Chondrocyte (in vitro differentiated cells): ENCODE data around the gene ATXN7L2. TPM values are rescaled to one million over a fixed set of nuclear protein-coding genes. Genes with fewer than 3 reads are reported as not detected.

Source experiments
- DNase-seq: peaks from one replicate; pipeline ENCODE4 v3.0.0; 2021; ENCODE audit warnings: mixed read lengths, low spot score
- H3K27ac Mint-ChIP-seq: one replicate; pipeline ENCODE4 v1.8.0; 2021; ENCODE audit warnings: mild to moderate bottlenecking, moderate library complexity, mixed read lengths; ENCODE audit not compliant: unreplicated experiment
- H3K27me3 Mint-ChIP-seq: 2 replicates; pipeline ENCODE4 v1.8.0; 2021; ENCODE audit warnings: low read depth, mixed read lengths
- H3K36me3 Mint-ChIP-seq: 2 replicates; pipeline ENCODE4 v1.8.0; 2021; ENCODE audit warnings: low read depth, mixed read lengths
- H3K4me1 Mint-ChIP-seq: 2 replicates; pipeline ENCODE4 v1.8.0; 2021; ENCODE audit warnings: low read depth, mild to moderate bottlenecking, mixed read lengths
- H3K4me3 Mint-ChIP-seq: one replicate; pipeline ENCODE4 v1.8.0; 2021; ENCODE audit warnings: mild to moderate bottlenecking, moderate library complexity, mixed read lengths; ENCODE audit not compliant: unreplicated experiment
- H3K9me3 Mint-ChIP-seq: 2 replicates; pipeline ENCODE4 v1.8.0; 2021; ENCODE audit warnings: low read depth, mixed read lengths
- total RNA-seq: library from RNA; stranded (reverse); gene quantifications from 3 replicates; pipeline ENCODE4 v1.2.1, GENCODE V29; 2021
- TF ChIP-seq, protein P1 (sequence below): fragments of 200-600 bp; sonication (generic); IDR thresholded peaks from 2 replicates; pipeline ENCODE4 v1.5.0; 2021; ENCODE audit warnings: antibody characterized with exemption, mild to moderate bottlenecking, moderate library complexity

Gene ATXN7L2
- total RNA-seq, 1 donor from 2014 or later, result 3.6 TPM

DNA sequence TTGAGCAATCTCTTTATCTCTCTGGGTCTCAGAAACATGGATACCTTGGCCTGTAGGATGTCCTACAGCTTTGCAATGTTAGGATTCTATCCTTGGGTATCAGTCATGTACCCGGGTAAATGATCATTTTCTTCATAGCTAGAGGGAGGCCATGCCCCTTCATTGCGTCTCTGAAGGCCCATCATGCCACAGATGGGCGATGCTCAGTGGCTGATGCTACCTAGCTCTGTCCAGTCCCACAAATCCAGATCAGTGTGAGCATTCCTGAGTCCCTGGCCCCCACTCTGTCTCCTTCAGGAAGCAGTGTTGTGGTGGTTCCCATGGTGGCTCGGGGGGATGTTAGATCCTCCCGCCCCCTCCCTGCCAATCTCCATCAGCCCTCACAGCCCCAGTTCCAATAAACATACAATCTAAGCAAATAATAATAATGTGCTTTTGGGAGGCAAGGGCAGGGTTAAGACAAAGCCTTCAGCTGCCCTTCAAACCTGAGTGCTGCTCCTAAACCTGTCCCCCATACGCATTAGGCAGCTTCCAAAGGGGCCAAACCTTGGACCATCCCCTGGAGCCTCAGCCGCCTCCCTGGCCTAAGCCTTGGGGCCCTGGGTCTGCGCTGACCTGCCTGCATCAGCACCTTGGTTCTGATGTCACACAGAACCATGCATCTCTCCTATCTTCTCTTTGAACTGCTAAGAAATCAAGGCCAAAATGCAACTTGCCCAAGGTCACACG lies 55.3 kb downstream of the ATXN7L2 start:
- Mint-ChIP-seq H3K27ac (no peak overlapping the region), H3K36me3 (no peaks in the 10 kb centered on the region), H3K27me3 (peaks cover 3% of the 10 kb centered on the region), H3K4me3 (no peak overlapping the region), H3K4me1 (no peaks in the 10 kb centered on the region), H3K9me3 (no peaks in the 10 kb centered on the region)
- TF ChIP-seq, protein P1, sequence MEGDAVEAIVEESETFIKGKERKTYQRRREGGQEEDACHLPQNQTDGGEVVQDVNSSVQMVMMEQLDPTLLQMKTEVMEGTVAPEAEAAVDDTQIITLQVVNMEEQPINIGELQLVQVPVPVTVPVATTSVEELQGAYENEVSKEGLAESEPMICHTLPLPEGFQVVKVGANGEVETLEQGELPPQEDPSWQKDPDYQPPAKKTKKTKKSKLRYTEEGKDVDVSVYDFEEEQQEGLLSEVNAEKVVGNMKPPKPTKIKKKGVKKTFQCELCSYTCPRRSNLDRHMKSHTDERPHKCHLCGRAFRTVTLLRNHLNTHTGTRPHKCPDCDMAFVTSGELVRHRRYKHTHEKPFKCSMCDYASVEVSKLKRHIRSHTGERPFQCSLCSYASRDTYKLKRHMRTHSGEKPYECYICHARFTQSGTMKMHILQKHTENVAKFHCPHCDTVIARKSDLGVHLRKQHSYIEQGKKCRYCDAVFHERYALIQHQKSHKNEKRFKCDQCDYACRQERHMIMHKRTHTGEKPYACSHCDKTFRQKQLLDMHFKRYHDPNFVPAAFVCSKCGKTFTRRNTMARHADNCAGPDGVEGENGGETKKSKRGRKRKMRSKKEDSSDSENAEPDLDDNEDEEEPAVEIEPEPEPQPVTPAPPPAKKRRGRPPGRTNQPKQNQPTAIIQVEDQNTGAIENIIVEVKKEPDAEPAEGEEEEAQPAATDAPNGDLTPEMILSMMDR, result no peak
- DNase-seq, result no peak

DNA sequence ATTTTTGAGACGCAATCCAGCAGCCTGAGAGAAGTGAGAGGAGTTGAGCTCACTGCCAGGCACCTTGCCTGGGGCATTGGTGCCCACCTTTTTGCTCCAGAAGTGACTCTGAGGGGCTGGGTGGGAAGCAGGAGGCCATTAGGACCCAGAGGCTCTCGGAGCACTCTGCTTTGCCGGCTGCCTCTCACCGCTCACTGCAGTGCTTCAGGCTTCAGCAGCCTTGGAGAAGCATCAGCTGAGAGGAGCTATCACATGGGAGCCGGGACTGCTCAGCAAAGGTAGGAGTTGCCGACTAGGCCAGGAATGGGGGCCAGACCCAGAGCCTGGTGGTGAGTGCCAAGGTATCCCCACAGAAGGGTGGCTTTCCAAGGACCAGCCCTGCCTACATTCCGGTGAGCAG lies 56.0 kb downstream of the ATXN7L2 start, which contains the start of gene GPR61:
Gene GPR61 (plus strand): TSS at position 197 of the 400 bp plus-strand sequence. CDS start 3,151 bp downstream, outside the sequence.
- no peak for DNase-seq
- no peak within 1 kb of the TSS for H3K27ac Mint-ChIP-seq

DNA sequence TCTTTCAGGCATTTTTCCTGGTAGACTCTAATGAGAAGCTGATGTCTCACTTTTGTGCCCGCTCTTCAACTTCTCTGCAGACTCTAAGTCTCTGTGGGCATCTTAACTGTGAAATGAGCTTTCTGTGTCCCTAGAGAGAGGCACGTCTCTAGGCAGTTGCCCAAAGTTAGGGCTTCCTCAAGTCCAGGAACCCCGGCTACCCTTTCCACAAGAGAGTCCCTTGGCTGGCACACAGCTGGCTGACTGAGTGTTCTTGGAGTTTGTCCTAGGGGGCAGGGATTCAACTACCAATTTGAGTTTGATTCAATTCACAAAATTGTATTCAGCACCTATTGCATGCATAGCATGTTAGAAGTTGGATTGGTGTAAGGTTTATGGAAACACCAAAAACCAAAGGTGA lies 57.4 kb downstream of the ATXN7L2 start:
- DNase-seq, result no peak
- no peaks in the 10 kb centered on the region for H3K9me3 Mint-ChIP-seq
- H3K4me1 Mint-ChIP-seq, result no peaks in the 10 kb centered on the region
- TF ChIP-seq, protein P1, result no peak
- no peaks in the 10 kb centered on the region for H3K36me3 Mint-ChIP-seq
- H3K4me3 Mint-ChIP-seq, result no peak overlapping the region
- H3K27me3 Mint-ChIP-seq, result peaks cover 6% of the 10 kb centered on the region
- H3K27ac Mint-ChIP-seq, result no peak overlapping the region

More for the DNA sequence above, 56.0 kb downstream of the ATXN7L2 start, which contains the start of gene GPR61:
- no peaks in the 10 kb centered on the region for H3K36me3 Mint-ChIP-seq
- no peaks in the 10 kb centered on the region for H3K9me3 Mint-ChIP-seq
- H3K27me3 Mint-ChIP-seq, result peaks cover 6% of the 10 kb centered on the region
- no peak within 1 kb of the TSS for H3K4me3 Mint-ChIP-seq
- H3K4me1 Mint-ChIP-seq, result no peaks in the 10 kb centered on the region
- TF ChIP-seq, protein P1, result no peak

Other genes with a start within 250 kb of the ATXN7L2 start
- gene CELSR2, start 234.4 kb upstream of the ATXN7L2 start, total RNA-seq, result 8.6 to 10.3 TPM (median 9.9 TPM) in 3 replicates
- 4.3 to 6.6 TPM (median 6.5 TPM) in 3 replicates for gene PSRC1, start 200.8 kb upstream of the ATXN7L2 start, total RNA-seq
- not detected in 3 replicates for gene MYBPHL, start 176.9 kb upstream of the ATXN7L2 start, total RNA-seq
- 84.1 to 107 TPM (median 107 TPM) in 3 replicates for gene SORT1, start 86.0 kb upstream of the ATXN7L2 start, total RNA-seq
- 80.2 to 90.5 TPM (median 84.3 TPM) in 3 replicates for gene PSMA5, start 57.5 kb upstream of the ATXN7L2 start, total RNA-seq
- gene SYPL2, start 17.4 kb upstream of the ATXN7L2 start, total RNA-seq, result 0.75 to 1.3 TPM (median 1.1 TPM) in 3 replicates
- gene CYB561D1, start 10.2 kb downstream of the ATXN7L2 start, total RNA-seq, result 10.2 to 10.8 TPM (median 10.7 TPM) in 3 replicates
- 3.1 to 4.6 TPM (median 4.5 TPM) in 3 replicates for gene AMIGO1, start 25.8 kb downstream of the ATXN7L2 start, total RNA-seq
- not detected in 3 replicates for gene GPR61, start 56.0 kb downstream of the ATXN7L2 start, total RNA-seq
- 10.7 to 11.3 TPM (median 10.8 TPM) in 3 replicates for gene GNAI3, start 64.7 kb downstream of the ATXN7L2 start, total RNA-seq
- gene GNAT2, start 135.7 kb downstream of the ATXN7L2 start, total RNA-seq, result not detected in 3 replicates
- gene AMPD2, start 135.9 kb downstream of the ATXN7L2 start, total RNA-seq, result 70.6 to 100 TPM (median 74.2 TPM) in 3 replicates
- 14.5 to 20.8 TPM (median 14.8 TPM) in 3 replicates for gene GSTM4, start 172.2 kb downstream of the ATXN7L2 start, total RNA-seq
- gene GSTM2, start 184.2 kb downstream of the ATXN7L2 start, total RNA-seq, result 24.6 to 41.3 TPM (median 25.8 TPM) in 3 replicates
- 8.9 to 17.8 TPM (median 17.8 TPM) in 3 replicates for gene GSTM1, start 203.9 kb downstream of the ATXN7L2 start, total RNA-seq
- gene GSTM5, start 228.3 kb downstream of the ATXN7L2 start, total RNA-seq, result not detected in 3 replicates